DMS53 (cell line): ENCODE data around the gene PPFIBP1.

ENCODE experiments used
- DNase-seq: peaks from one replicate; lab custom pipeline; 2025; lab: John Stamatoyannopoulos, UW

Gene PPFIBP1

GRCh38 chr12:27667540-27667939 is 143.5 kb downstream of the PPFIBP1 start:
- DNase-seq, result no peak

GRCh38 chr12:27672051-27672450 is 148.0 kb downstream of the PPFIBP1 start:
- no peak for DNase-seq

- DNase-seq, result no peak
Observed at GRCh38 chr12:27672643-27673042, 148.6 kb downstream of the PPFIBP1 start.

- DNase-seq, result no peak
Observed at GRCh38 chr12:27673101-27673718, 149.2 kb downstream of the PPFIBP1 start.

GRCh38 chr12:27674989-27675388 is 151.0 kb downstream of the PPFIBP1 start:
- no peak for DNase-seq

- DNase-seq, result no peak
Observed at GRCh38 chr12:27680619-27681018, 156.6 kb downstream of the PPFIBP1 start.

GRCh38 chr12:27682534-27682933 is 158.5 kb downstream of the PPFIBP1 start:
- no peak for DNase-seq

GRCh38 chr12:27685274-27685673 is 161.3 kb downstream of the PPFIBP1 start:
- DNase-seq, result no peak

- DNase-seq, result no peak
Observed at GRCh38 chr12:27686147-27686546, 162.1 kb downstream of the PPFIBP1 start.

GRCh38 chr12:27688671-27689070 is 164.7 kb downstream of the PPFIBP1 start:
- DNase-seq, result no peak

GRCh38 chr12:27689558-27690180 is 165.7 kb downstream of the PPFIBP1 start:
- no peak for DNase-seq

- DNase-seq, result no peak
Observed at GRCh38 chr12:27693403-27693802, 169.4 kb downstream of the PPFIBP1 start.

GRCh38 chr12:27695556-27696292 is 171.7 kb downstream of the PPFIBP1 start:
- peak; percentile 47 for DNase-seq

GRCh38 chr12:27696293-27696652 is 172.3 kb downstream of the PPFIBP1 start, which contains the start of gene REP15:
TSS of gene REP15 (plus strand) at chr12:27696447. CDS start at chr12:27696563, 116 bp downstream.
- DNase-seq, result peak; percentile 42

GRCh38 chr12:27696864-27697564 is 173.0 kb downstream of the PPFIBP1 start:
- DNase-seq, result no peak

GRCh38 chr12:27703720-27704452 is 179.9 kb downstream of the PPFIBP1 start:
- DNase-seq, result peak; percentile 93

GRCh38 chr12:27705263-27705662 is 181.3 kb downstream of the PPFIBP1 start:
- DNase-seq, result no peak

- DNase-seq, result no peak
Observed at GRCh38 chr12:27707216-27707615, 183.2 kb downstream of the PPFIBP1 start.

- DNase-seq, result peak; percentile 54
Observed at GRCh38 chr12:27709212-27709931, 185.4 kb downstream of the PPFIBP1 start.

- DNase-seq, result peak; percentile 91
Observed at GRCh38 chr12:27709932-27710591, 186.1 kb downstream of the PPFIBP1 start.
